ENCODE measurements around the gene MBNL2.
A peak's percentile ranks its signal among the peaks of the same experiment; 100 is the strongest.

The MBNL2 gene

DNA sequence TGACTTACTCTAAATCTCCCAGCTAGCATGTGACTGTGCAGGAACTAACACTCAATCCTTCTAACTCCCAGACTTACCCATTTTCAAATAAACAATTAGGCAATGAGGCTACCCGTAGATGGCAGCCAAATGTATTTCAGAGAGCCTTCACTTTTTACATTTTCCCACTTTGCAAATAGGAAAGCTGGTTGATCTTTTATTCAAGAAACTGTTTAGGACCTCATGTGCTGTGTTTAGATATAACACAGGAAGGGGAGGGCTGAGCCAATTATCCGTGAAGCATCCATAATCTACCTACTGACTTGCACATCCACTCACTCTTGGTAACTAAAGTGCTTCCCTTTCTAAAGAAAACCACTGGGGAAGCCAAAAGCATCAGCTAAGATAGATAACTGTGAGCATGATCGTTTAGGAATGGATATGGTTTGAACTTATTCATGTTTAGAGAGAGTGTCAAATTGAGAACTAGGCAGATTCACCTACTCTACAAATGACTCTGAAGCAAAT, 33.4 kb downstream of the MBNL2 start:
- no peak for DNase-seq

DNA sequence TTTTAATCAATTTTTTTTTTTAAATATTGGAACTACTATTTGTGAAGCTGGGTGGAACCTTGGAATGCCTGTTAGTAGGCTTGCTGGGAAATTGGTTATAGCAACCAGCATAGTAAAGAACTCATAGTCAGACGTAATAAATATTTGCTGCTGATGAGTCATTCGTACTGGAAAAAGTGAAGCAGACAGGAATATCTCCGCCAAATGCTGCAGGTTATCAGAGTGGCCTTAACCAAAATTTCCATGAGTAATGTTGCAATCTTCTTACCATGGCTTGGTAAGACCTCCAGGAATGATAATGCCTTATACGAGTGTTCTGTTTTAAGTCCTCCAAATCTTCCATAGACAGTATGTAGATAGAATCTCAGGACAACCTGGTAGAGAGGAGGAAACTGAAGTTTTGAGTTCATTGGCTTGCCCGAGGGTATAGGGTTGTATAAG, 34.2 kb downstream of the MBNL2 start:
- DNase-seq: peak; percentile 26

DNA sequence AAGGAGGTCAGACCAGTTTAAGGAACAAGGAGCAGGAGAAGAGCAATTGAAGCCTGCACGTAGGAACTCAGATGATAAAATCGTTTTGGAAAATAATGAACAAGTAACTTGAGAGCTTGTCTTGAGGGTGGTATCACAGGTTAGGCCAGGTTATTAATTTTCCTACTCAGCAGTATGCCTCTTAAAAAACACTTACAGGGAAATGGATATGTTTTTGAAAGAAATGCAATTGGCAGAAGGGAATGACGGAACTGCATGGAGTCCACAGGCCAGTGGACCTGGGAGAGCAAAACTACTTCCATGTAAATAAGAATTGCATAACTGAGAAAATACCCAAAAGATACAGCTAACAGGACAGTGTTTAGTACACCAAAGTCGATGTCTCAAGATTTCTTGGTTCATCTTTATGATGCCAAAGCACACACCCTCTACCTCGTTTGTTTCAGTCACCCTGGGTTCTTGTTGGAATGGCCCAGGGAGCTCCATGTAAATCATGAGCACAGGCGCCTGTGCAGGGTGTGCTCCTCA, 35.2 kb downstream of the MBNL2 start:
- DNase-seq: no peak

DNA sequence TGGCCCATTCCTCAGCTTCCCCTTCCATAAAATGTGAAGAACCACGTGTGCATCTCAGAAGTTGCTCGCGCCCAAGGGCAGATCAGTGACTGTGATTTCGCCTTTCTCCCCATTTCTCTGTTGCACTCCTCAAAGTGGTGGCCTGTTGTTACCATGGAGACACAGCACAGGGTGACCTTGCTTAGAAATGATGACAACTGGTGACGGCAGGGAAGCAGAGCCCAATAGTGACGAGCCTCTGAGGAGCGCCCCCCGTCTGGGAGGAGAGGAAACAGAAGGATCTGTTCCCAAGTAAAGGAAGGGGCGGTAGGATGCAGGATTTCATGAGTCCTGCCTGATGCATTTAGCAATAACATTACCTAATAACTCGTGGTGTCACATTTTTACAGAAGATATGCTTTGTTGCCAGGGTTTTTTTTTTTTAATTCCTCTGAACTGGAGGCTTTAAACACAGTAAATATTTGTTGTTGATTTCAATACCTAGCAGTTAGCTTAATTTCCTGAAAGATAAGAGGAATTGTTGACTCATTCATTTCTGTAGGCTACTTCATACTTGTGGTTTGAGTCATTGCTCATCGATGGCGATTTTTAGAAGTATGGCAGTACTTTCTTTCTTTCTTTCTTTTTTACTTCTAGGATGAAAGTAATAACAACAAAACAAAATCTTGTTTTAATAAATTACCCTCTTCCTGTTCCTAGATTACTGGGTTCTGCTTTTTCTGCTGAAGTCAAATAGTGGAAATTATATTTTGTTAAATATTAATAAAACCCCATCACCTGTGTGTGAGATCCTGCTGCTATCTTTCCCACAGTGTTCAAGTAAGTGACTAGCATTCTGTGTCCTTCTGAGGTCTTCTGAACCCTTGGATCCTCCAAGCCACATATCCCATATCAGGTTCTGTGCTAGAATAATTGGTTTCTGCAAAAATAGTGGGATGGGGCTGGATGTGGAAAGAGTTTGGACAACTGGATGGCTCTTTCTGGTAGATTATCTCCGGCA, 36.0 kb downstream of the MBNL2 start:
- DNase-seq: no peak

GRCh38 chr13:97258801-97259200, 36.7 kb downstream of the MBNL2 start:
- DNase-seq: no peak

DNA sequence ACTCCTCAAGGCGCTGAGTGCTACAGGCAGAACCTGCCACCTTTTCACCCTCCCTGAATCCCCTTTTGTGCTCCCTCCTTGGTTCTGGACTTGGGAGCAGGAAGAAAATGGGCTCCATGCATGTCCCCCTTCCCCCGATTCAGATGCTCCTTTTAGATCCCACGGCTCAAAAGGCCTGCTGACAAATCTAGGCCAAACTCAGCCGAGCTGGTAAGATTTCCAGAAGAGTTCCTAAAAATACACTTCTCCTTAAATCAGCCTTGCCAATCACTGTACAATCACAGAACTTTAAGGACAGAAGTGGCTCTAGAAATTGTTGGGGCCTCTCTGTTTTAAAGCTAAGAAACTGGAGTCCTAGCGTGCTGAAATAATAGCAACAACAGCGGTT, 37.3 kb downstream of the MBNL2 start:
- no peak for DNase-seq

GRCh38 chr13:97259798-97260714, 37.9 kb downstream of the MBNL2 start:
- no peak for DNase-seq

GRCh38 chr13:97261254-97262005, 39.3 kb downstream of the MBNL2 start:
- peak; percentile 31 for DNase-seq

DNA sequence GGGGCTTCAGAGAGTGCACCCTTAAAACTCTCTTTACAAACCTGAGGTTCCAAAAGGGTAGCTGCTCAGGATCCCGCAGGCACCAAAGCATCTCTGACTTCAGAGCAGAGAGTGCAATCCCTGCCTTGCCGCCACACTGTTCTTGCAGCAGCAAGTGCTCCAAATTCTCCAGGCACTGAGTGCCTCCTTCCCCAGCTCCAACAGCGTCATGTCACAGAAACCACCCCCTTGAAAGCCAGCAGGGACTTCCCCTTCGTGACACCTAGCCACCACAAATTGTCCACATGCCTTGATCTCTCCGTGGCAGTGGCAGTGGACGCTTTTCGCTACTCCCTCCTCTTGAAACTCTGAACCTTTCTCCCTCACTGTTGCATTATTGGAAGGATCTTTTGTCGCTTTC, 39.9 kb downstream of the MBNL2 start:
- DNase-seq: peak; percentile 22

GRCh38 chr13:97263160-97263559, 41.0 kb downstream of the MBNL2 start:
- no peak for DNase-seq

DNA sequence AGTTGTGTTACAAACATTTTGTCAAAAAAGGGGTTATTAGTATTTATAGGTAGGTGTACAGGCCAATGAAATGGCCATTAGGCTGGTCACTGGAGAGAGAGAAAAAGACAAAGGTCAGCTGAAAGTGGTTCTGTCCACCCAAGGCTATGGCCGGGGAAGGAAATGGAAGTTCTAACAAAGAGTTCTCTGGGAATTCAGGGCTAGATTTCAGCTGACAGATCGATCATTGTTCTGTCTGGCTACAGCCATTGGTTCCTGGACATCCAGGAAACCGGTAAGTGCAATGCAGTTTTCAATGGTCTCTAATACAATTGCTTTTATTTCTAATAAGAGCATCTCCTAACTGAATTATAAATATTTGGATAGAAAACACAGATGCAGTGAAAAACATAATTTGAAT, 42.5 kb downstream of the MBNL2 start:
- DNase-seq: no peak

- no peak for DNase-seq
Observed at GRCh38 chr13:97266332-97266731, 44.2 kb downstream of the MBNL2 start.

- no peak for DNase-seq
Observed at GRCh38 chr13:97266772-97267417, 44.8 kb downstream of the MBNL2 start.

DNA sequence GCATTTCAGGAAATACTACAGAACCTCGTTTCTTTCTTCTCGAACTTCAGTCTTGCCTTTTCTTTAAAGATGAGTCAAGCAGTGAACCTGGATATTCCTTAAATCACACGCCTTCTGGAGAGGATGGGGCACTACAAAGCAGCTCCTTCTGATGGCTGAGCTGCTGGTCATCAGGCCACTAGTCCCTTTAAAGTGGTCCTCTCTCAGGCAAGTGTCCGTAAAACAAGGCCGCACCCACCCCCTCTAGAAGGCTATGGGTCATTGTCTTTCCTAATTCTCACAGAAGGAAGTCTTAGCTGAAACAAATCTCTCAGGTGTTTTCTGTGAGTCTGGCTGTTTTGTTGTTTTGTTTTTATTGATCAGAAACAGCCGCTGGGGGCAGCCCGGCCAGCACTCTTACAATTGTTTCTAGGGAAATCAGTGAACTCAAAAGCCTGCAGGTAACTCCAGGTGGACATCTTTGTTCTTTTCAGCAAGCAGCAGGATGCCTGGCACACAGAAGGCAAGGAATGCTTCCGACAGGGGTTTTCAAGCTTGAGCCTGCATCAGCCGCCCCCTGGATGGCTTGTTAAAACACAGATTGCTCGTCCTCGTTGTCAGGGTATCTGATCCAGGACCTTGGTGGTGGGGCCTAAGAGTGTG, 45.4 kb downstream of the MBNL2 start:
- no peak for DNase-seq

DNA sequence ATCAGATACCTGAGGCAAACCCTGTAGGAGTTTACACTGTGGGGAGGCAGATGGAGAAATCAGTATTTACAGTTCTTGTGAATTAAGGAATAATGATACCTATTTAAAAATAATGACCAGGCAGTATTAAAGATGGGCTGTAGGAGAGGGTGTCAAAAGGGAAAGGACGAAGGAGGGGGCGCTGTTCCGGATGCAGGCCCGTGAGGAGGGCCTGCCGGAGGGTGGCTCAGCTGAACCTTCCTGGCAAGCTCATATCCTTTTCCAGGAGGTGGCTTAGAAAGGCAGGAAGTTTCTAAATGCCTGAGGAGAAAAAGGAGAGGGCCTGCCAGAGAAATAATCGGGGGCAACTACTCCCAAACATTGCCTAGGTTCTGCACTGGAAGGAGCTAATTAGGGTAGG, 46.6 kb downstream of the MBNL2 start:
- DNase-seq: no peak

DNA sequence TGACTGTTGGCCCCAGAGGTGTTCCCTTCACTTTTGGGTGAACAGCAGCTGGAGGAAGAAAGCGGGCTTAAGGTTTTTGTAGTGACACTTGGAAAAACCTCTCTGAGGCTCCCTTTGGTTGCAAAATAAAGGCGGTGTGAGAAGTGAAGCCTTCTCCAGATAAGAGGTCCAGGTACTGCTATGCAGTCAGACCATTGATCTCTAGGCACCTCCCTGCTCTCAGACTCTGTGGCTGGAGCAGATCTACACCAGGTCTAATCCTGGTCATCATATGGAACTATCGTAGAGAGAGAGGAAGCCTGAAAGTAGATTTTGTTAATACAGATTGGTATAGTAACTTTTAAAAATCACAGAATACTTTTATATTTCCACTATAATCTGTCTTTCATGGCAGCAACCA, 47.5 kb downstream of the MBNL2 start:
- DNase-seq: no peak

DNA sequence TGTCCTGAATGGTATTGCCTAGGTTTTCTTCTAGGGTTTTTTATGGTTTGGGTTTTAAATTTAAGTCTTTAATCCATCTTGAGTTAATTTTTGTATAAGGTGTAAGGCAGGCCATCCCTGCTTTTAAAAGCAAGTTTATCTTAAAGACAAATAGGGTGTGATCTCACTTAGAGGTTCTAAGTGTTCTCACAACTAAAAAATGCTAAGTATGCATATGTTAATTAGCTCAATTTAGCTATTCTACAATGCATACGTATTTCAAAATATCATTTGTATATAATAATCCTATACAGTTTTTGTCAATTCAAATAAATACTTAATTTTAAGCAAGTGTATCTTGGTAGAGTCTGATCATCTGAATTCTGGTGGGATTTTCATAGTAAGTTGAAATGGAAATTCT, 50.4 kb downstream of the MBNL2 start:
- DNase-seq: no peak

- DNase-seq: no peak
Observed at GRCh38 chr13:97273341-97273831, 51.3 kb downstream of the MBNL2 start.

DNA sequence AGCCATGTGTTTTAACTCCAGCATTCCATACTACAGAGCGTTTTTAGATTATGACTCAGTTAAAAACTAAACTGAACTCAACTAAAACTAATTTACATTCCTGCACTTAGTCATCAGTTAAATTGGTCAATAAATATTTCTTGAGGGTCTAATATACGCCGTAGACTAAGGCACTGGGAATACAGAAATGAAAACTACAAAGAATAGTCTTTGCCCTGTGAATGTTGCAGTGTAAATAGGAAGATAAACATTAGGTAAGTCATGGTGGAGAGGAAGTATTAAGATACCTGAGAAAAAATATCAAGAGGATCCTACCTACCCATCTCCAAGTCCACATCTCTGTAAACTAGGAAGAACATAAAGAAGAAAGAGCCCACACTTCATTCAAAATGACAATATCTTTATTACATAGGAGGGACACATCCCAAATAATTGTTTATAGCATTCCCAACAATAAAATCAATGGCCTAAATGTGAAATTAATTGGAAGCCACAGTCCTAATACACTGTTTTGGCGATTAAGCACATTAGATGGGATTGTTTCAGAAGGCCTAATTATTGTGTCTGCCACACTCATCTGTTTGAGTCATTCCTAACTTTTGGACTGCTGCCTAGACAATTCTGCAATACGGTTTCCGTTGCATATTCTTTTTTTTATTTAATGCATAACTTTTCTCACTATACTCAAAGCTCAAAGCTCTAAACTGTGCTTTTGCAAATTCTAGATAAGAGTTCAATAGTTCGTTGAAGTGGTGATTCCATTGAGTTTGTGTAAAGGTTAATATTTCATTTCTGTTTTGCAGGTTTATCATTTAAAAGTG, 52.9 kb downstream of the MBNL2 start:
- no peak for DNase-seq

All from stimulated activated CD4-positive, alpha-beta T cell treated with anti-CD3 and anti-CD28 coated beads, Interleukin-15, amount 100 ng/mL, for 24 hours (primary cell).